T-cell (primary cell): Measurements from ENCODE around the gene PRDM11. TPM values are rescaled to one million over a fixed set of nuclear protein-coding genes. Genes with fewer than 3 reads are reported as not detected.

Source experiments
- ATAC-seq, 4 experiments: fragments of 200-7000 bp in 3 of 4; fragments of 150-1000 bp in 1 of 4; cut with Tn5 transposase; replicated peaks in 1 of 4; 1 replicate in 3 of 4; 2 replicates in 1 of 4; pipeline ENCODE4 v1.10.0; 2021; ENCODE audit warnings: moderate library complexity in 3 of 4, mild to moderate bottlenecking in 2 of 4, moderate number of reproducible peaks in 1 of 4
- CTCF ChIA-PET, 2 donors: fragments of 300-600 bp; sonication (Branson Sonifier 250); formaldehyde crosslinking; loops; one replicate each; lab custom pipeline; 2022; ENCODE audit warnings: antibody characterized with exemption in 2 of 2; lab: Charles Lee
- POLR2A ChIA-PET, 2 donors: fragments of 300-600 bp; sonication (Branson Sonifier 250); formaldehyde crosslinking; loops; one replicate each; lab custom pipeline; 2022; ENCODE audit warnings: antibody characterized with exemption in 2 of 2; lab: Charles Lee
- DNase-seq, 35 experiments: peaks; one replicate each; pipeline versions ENCODE4 v3.0.0 to v3.0.0-alpha.2; 2013 to 2023
- H3K27ac ChIP-seq: one replicate; pipeline ENCODE4 v1.5.1; 2013; ENCODE audit warnings: low read length
- H3K27me3 ChIP-seq, 2 experiments: replicated peaks in 1 of 2; 1 replicate in 1 of 2; 2 replicates in 1 of 2; pipeline versions ENCODE4 v1.6.1 to v1.7.0; 2013; ENCODE audit warnings: low read length in 1 of 2, mixed read lengths in 1 of 2; ENCODE audit not compliant: control insufficient read depth in 2 of 2, insufficient read depth in 2 of 2; ENCODE audit errors: extremely low read depth in 1 of 2
- H3K36me3 ChIP-seq, 2 donors: 1 replicate in 1 of 2; 2 replicates in 1 of 2; pipeline versions ENCODE4 v1.6.1 to v1.7.0; 2013; ENCODE audit warnings: low read length in 1 of 2; ENCODE audit not compliant: control insufficient read depth in 2 of 2, insufficient read depth in 1 of 2; ENCODE audit errors: extremely low read depth in 1 of 2
- H3K4me1 ChIP-seq, 2 experiments: 1 replicate in 1 of 2; 2 replicates in 1 of 2; pipeline versions ENCODE4 v1.6.1 to v1.7.0; 2013; ENCODE audit warnings: low read length in 2 of 2, mixed read lengths in 1 of 2; ENCODE audit not compliant: insufficient read depth in 2 of 2, control insufficient read depth in 1 of 2; ENCODE audit errors: extremely low read depth in 1 of 2
- H3K4me3 ChIP-seq, 2 donors: 1 replicate in 1 of 2; 2 replicates in 1 of 2; pipeline versions ENCODE4 v1.5.1 to v1.7.0; 2013; ENCODE audit warnings: mild to moderate bottlenecking in 2 of 2, low read length in 1 of 2, moderate library complexity in 1 of 2; ENCODE audit not compliant: control insufficient read depth in 1 of 2; ENCODE audit errors: extremely low read depth in 1 of 2
- H3K9me3 ChIP-seq: 2 replicates; pipeline ENCODE4 v1.7.0; 2013
- H3K27ac Mint-ChIP-seq, 2 donors: one replicate each; pipeline ENCODE4 v1.8.0; 2020 to 2021; ENCODE audit warnings: mild to moderate bottlenecking in 2 of 2, mixed read lengths in 2 of 2
- H3K27me3 Mint-ChIP-seq, 2 donors: one replicate each; pipeline ENCODE4 v1.8.0; 2021 to 2022; ENCODE audit warnings: mixed read lengths in 2 of 2
- H3K36me3 Mint-ChIP-seq: one replicate; pipeline ENCODE4 v1.8.0; 2021; ENCODE audit warnings: mixed read lengths
- H3K4me1 Mint-ChIP-seq, 3 donors: one replicate each; pipeline ENCODE4 v1.8.0; 2020 to 2022; ENCODE audit warnings: mixed read lengths in 3 of 3, mild to moderate bottlenecking in 1 of 3
- H3K4me3 Mint-ChIP-seq, 3 donors: one replicate each; pipeline ENCODE4 v1.8.0; 2020 to 2022; ENCODE audit warnings: mild to moderate bottlenecking in 3 of 3, mixed read lengths in 3 of 3, moderate library complexity in 3 of 3
- H3K9me3 Mint-ChIP-seq, 3 donors: one replicate each; pipeline ENCODE4 v1.8.0; 2020 to 2022; ENCODE audit warnings: mixed read lengths in 3 of 3
- WGBS: methylation state at CpG from one replicate; pipeline ENCODE4 v1.1.5; 2013; ENCODE audit warnings: missing lambda C conversion rate; ENCODE audit not compliant: insufficient coverage; 5-methylcytosine and 5-hydroxymethylcytosine counted together
- total RNA-seq, 35 experiments: library from RNA in 6 of 35; stranded (reverse) in 6 of 35; fragments of 120-200 nt in 1 of 35; gene quantifications; one replicate each; pipeline versions ENCODE4 v1.2.1 to v1.2.4 and lab custom pipeline; 2013 to 2026

PRDM11 gene
- total RNA-seq, 5 donors from 2014 or later (not counting 1 experiment from before 2014, with no cell fraction given), result 8.7 to 12.5 (median 10.6) TPM

- Histone ChIP-seq H3K36me3 (no peaks in the 10 kb centered on the region), H3K4me1 (peaks cover 0 to under 1% of the 10 kb centered on the region in 2 experiments), H3K9me3 (no peaks in the 10 kb centered on the region), H3K27ac (no peak overlapping the region), H3K4me3 (no peak overlapping the region), H3K27me3 (peaks cover 0 to 2% of the 10 kb centered on the region in 2 experiments)
- H3K36me3 Mint-ChIP-seq, result no peaks in the 10 kb centered on the region
- peaks cover 2 to 9% (median 7%) of the 10 kb centered on the region in 3 donors for H3K4me1 Mint-ChIP-seq
- H3K4me3 Mint-ChIP-seq, result no peak overlapping the region
- H3K27ac Mint-ChIP-seq, result no peak overlapping the region
- ChIA-PET CTCF (interaction anchor here in 1 of 2 donors (0.7 kb wide), 1 partner anchor 182 kb away, joined by 3 read pairs; no protein-coding TSS in a partner anchor), POLR2A (no interaction called here)
- DNase-seq, result no peak
- 42% methylated on average over 11 of the region's 15 CpGs for WGBS
- no peaks in the 10 kb centered on the region for H3K27me3 Mint-ChIP-seq
- no peaks in the 10 kb centered on the region for H3K9me3 Mint-ChIP-seq
- no peak for ATAC-seq
These were observed 17.6 kb downstream of the PRDM11 start for GRCh38 chr11:45163956-45164575.

DNA sequence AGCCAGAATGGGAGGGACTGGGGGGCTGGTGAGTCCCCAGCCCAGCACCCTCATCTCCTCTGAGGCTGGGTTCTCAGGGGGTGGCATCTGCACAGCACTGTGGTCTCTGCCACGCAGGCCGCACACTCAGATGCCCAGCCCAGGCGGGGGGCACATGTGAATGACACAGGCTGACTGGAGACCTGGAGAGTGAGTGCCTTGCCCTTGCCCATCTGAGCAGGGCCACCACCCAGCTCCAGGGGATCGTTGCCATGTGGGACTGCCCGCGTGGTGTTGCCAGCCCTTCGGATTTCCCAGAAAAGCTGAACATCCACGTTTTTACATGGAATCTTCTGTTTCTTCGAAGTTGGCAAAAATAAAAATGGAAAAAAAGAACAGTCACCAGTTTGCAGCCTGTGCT lies 18.9 kb downstream of the PRDM11 start:
- peaks cover 0 to 2% of the 10 kb centered on the region in 2 experiments for H3K27me3 ChIP-seq
- no peak for DNase-seq
- H3K27ac ChIP-seq, result no peak overlapping the region
- no peak overlapping the region for H3K27ac Mint-ChIP-seq
- CTCF ChIA-PET, result no interaction called here
- no peaks in the 10 kb centered on the region for H3K36me3 ChIP-seq
- H3K27me3 Mint-ChIP-seq, result no peaks in the 10 kb centered on the region
- POLR2A ChIA-PET, result no interaction called here
- H3K4me1 ChIP-seq, result no peaks in the 10 kb centered on the region
- H3K9me3 ChIP-seq, result no peaks in the 10 kb centered on the region
- H3K4me1 Mint-ChIP-seq, result peaks cover 5 to 11% (median 7%) of the 10 kb centered on the region in 3 donors
- H3K9me3 Mint-ChIP-seq, result no peaks in the 10 kb centered on the region
- ATAC-seq, result no peak
- no peak overlapping the region for H3K4me3 Mint-ChIP-seq
- 90% methylated on average over 9 of the region's 9 CpGs for WGBS
- no peaks in the 10 kb centered on the region for H3K36me3 Mint-ChIP-seq
- no peak overlapping the region for H3K4me3 ChIP-seq

GRCh38 chr11:45165806-45166603 lies 19.6 kb downstream of the PRDM11 start:
- ChIA-PET CTCF (no interaction called here), POLR2A (no interaction called here)
- Mint-ChIP-seq H3K4me3 (no peak overlapping the region), H3K27me3 (no peaks in the 10 kb centered on the region), H3K27ac (no peak overlapping the region), H3K4me1 (peaks cover 5 to 11% (median 7%) of the 10 kb centered on the region in 3 donors), H3K36me3 (no peaks in the 10 kb centered on the region), H3K9me3 (no peaks in the 10 kb centered on the region)
- ATAC-seq (no peak), DNase-seq (no peak)
- Histone ChIP-seq H3K9me3 (no peaks in the 10 kb centered on the region), H3K27me3 (peaks cover 0 to 2% of the 10 kb centered on the region in 2 experiments), H3K36me3 (no peaks in the 10 kb centered on the region), H3K4me1 (no peaks in the 10 kb centered on the region), H3K4me3 (no peak overlapping the region), H3K27ac (no peak overlapping the region)
- WGBS, result 88% methylated on average over 1 of the region's 5 CpGs

GRCh38 chr11:45166604-45166897 lies 20.1 kb downstream of the PRDM11 start:
- no peaks in the 10 kb centered on the region for H3K9me3 ChIP-seq
- H3K4me3 ChIP-seq, result no peak overlapping the region
- ATAC-seq (no peak), DNase-seq (no peak)
- peaks cover 5 to 11% (median 7%) of the 10 kb centered on the region in 3 donors for H3K4me1 Mint-ChIP-seq
- no peaks in the 10 kb centered on the region for H3K4me1 ChIP-seq
- no peak overlapping the region for H3K27ac ChIP-seq
- POLR2A ChIA-PET, result no interaction called here
- H3K9me3 Mint-ChIP-seq, result no peaks in the 10 kb centered on the region
- H3K27ac Mint-ChIP-seq, result no peak overlapping the region
- H3K4me3 Mint-ChIP-seq, result no peak overlapping the region
- CTCF ChIA-PET, result no interaction called here
- peaks cover 0 to 2% of the 10 kb centered on the region in 2 experiments for H3K27me3 ChIP-seq
- H3K27me3 Mint-ChIP-seq, result no peaks in the 10 kb centered on the region
- no peaks in the 10 kb centered on the region for H3K36me3 ChIP-seq
- H3K36me3 Mint-ChIP-seq, result no peaks in the 10 kb centered on the region
- 67% methylated on average over 4 of the region's 4 CpGs for WGBS

DNA sequence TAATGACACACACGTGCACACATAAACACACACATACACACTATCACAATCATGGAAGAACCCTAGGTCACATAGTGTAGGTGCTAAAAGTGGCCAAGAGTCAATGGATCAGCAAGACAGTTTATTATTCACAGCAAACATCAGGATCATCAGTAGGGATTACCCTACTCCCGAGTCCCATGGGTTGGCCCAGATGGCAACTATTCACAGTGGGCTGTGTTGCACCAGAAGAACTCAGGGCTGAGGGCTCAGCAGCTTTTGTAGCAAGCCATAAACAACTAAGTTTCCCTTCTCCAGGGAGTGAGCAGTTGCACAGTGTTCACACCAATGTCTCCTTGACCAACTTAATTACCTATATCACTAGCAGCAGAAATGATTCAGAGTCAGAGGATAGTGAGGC lies 20.8 kb downstream of the PRDM11 start:
- Histone ChIP-seq H3K4me1 (no peaks in the 10 kb centered on the region), H3K9me3 (no peaks in the 10 kb centered on the region), H3K27ac (no peak overlapping the region), H3K36me3 (no peaks in the 10 kb centered on the region), H3K27me3 (peaks cover 0 to 2% of the 10 kb centered on the region in 2 experiments), H3K4me3 (no peak overlapping the region)
- Mint-ChIP-seq H3K4me3 (no peak overlapping the region), H3K9me3 (no peaks in the 10 kb centered on the region), H3K36me3 (no peaks in the 10 kb centered on the region), H3K27me3 (no peaks in the 10 kb centered on the region), H3K27ac (no peak overlapping the region), H3K4me1 (peaks cover 5 to 8% (median 7%) of the 10 kb centered on the region in 3 donors)
- ChIA-PET CTCF (no interaction called here), POLR2A (no interaction called here)
- ATAC-seq (no peak), DNase-seq (no peak)
- 60% methylated on average over 1 of the region's 2 CpGs for WGBS

GRCh38 chr11:45168366-45169130 lies 22.1 kb downstream of the PRDM11 start:
- no peak for ATAC-seq
- Histone ChIP-seq H3K4me1 (no peaks in the 10 kb centered on the region), H3K27me3 (peaks cover 0 to 2% of the 10 kb centered on the region in 2 experiments), H3K9me3 (no peaks in the 10 kb centered on the region), H3K36me3 (no peaks in the 10 kb centered on the region), H3K4me3 (no peak overlapping the region), H3K27ac (no peak overlapping the region)
- ChIA-PET POLR2A (no interaction called here), CTCF (no interaction called here)
- DNase-seq, result no peak
- 83% methylated on average over 6 of the region's 10 CpGs for WGBS
- Mint-ChIP-seq H3K4me1 (peaks cover 0 to 5% (median 4%) of the 10 kb centered on the region in 3 donors), H3K9me3 (no peaks in the 10 kb centered on the region), H3K27ac (no peak overlapping the region), H3K36me3 (no peaks in the 10 kb centered on the region), H3K27me3 (no peaks in the 10 kb centered on the region), H3K4me3 (no peak overlapping the region)
